GM19193 (cell line): Measurements from ENCODE around the gene EXOSC2.

Experiments
- POLR2A ChIP-seq: IDR thresholded peaks from 4 replicates; pipeline ENCODE4 v1.6.1; 2011; ENCODE audit not compliant: insufficient read depth, insufficient read length; ENCODE audit errors: extremely low read depth

Gene EXOSC2

GRCh38 chr9:130665029-130665430 lies 28.6 kb upstream of the EXOSC2 start:
- no peak for TF ChIP-seq POLR2A

- no peak for TF ChIP-seq POLR2A
Observed at GRCh38 chr9:130665431-130666392, 27.9 kb upstream of the EXOSC2 start.

GRCh38 chr9:130666393-130667119 lies 27.0 kb upstream of the EXOSC2 start:
- no peak for TF ChIP-seq POLR2A

DNA sequence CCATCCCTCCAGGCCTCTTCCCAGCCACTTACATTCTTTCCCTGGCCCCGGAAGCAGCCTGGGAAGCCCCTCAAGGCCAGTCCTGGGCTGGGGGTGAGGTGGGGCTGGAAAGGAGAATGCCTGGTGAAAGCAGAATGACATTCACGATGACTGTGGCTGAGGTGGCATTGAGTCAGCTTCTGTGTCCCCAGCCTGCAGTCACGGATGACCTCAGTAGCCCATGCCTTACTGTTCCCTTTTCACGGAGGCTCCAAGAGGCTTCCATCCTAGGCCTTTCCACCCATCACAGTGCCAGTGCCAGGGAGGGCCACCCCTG lies 26.5 kb upstream of the EXOSC2 start:
- TF ChIP-seq POLR2A, result no peak

- no peak for TF ChIP-seq POLR2A
Observed at GRCh38 chr9:130668196-130668595, 25.4 kb upstream of the EXOSC2 start.

GRCh38 chr9:130668659-130669058 lies 24.9 kb upstream of the EXOSC2 start:
- no peak for TF ChIP-seq POLR2A

- no peak for TF ChIP-seq POLR2A
Observed at GRCh38 chr9:130669965-130670364, 23.6 kb upstream of the EXOSC2 start.

GRCh38 chr9:130670644-130671043 lies 22.9 kb upstream of the EXOSC2 start:
- TF ChIP-seq POLR2A, result no peak

DNA sequence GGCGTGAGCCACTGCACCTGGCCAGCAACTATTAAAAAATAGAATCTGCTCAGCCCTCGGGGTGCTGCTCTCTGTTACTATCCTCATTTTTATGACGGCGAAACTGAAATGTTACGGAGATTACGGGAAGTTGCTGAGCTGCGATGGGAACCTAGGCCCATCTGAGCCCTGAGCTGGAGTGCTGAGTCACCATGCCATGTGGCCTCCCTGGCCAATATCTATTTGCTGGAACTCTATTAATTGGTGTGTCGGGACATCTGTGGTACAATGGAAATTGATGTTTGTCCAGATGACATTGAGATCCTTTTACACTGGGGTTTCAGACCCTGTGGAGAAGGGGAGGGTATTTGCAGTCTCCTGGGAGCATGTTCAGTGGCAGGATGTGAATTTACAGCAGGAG lies 21.1 kb upstream of the EXOSC2 start:
- TF ChIP-seq POLR2A, result no peak

- TF ChIP-seq POLR2A, result no peak
Observed at GRCh38 chr9:130672933-130673615, 20.5 kb upstream of the EXOSC2 start.

DNA sequence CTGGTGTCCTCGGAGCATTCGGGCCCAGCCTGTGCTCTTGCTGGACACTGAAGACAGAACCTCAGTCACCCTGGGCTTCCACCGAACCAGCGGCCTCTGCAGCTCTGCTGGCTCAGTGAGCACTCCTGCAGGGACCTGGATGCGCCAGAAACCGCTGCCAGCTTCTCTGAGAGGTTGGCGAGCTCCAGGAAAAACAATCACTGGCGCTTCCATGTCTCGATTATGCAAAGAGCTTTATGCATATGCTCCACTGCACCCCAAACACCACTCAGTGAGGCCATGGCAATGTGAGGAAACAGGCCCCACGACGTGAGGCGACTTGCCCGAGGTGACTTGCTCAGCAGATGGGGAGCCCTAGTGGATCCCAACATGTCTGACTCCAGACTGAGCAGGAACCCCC lies 18.2 kb upstream of the EXOSC2 start:
- TF ChIP-seq POLR2A, result no peak

- TF ChIP-seq POLR2A, result no peak
Observed at GRCh38 chr9:130677252-130677651, 16.3 kb upstream of the EXOSC2 start.

DNA sequence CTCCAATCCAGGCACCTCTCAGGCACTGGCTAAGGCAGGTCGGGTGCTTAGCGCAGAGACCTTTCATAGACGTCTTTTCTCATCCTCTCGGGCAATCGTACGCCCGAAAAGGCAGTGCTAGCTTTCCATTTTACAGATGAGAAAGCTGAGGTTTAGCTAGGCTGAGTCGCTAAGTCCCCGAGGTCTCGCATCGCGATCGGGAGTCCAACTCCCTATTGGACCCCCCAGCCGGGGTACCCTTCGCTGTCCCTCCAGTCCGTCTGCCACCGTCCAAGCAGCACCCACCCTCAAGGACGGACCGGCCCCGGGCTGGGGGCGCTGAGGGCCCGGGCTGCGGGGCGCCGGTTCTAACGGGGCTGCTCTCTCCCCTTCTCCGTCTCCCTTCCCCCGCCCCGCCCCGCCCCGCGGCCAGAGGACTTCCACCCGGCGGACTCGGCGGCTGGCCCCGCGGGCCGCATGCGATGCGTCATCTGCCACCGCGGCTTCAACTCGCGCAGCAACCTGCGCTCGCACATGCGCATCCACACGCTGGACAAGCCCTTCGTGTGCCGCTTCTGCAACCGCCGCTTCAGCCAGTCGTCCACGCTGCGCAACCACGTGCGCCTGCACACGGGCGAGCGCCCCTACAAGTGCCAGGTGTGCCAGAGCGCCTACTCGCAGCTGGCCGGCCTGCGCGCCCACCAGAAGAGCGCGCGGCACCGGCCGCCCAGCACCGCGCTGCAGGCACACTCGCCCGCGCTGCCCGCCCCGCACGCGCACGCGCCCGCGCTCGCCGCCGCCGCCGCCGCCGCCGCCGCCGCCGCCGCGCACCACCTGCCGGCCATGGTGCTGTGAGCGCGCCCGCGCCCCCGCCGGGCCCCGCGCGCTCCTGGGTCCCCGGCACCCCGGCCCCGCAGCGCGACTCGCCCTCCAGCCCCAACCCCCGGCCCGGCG lies 12.5 kb upstream of the EXOSC2 start:
- no peak for TF ChIP-seq POLR2A

DNA sequence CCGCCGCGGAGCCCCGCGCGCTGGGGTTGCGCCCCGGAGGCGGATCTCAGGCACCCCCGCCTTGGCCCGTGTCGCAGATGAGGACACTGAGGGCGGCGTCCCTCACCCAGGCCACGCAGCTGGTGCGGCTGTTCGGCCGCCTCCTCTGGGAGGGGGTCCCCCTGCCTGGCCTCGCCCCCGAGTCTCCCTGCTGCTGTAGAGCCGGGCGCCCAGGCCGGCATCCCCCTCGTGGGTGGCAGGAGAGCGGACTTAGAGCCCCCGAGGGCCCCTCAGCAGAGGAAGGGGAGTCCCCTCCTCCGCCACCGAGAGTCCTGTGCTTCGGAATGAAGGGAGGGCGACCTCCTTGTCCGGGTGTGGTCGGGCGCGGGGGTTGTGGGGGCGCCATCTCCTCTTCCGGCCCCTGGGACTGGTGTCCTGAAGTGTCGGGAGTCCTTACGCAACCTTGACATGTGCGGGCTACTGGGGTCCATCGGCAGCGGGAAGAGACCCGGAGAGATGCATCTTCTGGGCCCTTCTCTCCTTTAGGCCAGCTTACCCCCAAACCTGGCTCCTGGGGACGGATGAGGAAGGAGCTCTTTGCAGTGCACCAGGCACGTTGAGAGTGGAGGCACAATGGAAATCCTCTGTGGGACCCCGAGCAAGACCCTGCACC lies 11.7 kb upstream of the EXOSC2 start:
- TF ChIP-seq POLR2A, result no peak
